GM18520 (cell line): ENCODE measurements around the gene OSBP2.

Source experiments
- ATAC-seq: cut with Tn5 transposase; IDR thresholded peaks from one replicate; pipeline ENCODE4 v1.9.1; 2021; ENCODE audit not compliant: unreplicated experiment

The OSBP2 gene

DNA sequence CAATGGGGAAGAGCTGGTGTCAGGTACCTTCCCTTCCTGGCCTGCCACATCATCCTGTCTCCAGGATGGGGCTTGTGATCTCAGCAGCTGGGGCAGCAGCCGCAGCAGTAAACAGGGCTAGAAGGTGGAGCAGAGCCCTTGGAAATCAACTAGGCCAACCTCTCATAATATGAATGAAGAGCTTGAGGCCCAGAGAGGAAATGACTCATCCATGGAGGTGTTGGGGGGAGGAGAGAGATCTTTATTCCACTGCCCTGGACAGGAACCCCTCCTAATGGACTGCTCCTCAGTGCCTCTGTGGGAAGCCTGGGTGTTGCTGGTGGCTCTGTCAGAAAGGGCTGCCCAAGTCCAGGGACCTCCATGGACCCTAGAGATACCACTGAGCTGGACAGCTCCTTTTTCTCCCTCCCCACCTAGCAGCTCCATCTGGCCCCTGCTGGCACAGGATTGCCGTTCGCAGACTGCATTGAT is 111.8 kb downstream of the OSBP2 start:
- ATAC-seq = no peak

DNA sequence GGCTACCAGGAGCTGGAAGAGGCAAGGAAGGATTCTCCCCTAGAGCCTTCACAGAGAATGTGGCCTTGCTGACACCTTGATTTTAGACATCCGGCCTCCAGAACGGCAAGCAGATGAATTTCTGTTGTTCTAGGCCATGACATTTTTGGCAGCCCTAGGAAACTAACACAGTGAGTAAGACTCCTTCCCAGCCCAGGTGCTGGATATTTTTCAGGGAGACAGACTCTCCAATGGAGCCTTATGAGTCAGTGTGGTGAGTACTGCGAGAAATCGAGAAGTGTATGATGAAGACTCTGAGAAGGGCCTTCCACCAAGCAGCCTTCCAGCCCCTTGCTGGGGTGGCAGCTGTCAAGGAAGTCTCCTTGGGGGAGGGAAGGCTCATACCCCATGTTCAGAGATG is 114.4 kb downstream of the OSBP2 start:
- no peak for ATAC-seq

DNA sequence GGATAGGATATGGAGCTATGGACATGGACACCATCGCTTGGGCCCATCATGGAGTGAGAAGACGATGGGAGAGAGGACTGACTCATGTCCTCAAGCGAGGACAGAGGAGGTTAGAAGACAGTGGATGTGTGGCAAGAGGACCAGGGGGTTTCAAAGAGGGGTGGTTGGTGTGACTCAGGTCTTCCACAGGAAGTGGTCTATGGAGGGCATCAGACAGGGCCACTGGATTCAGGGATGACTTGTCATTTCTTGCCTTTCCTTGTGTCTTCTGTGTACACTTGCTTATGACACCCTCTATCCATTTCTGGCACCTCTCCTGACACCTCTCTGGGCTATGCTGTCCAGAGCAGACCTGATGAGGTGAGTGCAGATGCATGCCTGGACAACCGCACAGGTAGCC is 115.4 kb downstream of the OSBP2 start:
- ATAC-seq = no peak

DNA sequence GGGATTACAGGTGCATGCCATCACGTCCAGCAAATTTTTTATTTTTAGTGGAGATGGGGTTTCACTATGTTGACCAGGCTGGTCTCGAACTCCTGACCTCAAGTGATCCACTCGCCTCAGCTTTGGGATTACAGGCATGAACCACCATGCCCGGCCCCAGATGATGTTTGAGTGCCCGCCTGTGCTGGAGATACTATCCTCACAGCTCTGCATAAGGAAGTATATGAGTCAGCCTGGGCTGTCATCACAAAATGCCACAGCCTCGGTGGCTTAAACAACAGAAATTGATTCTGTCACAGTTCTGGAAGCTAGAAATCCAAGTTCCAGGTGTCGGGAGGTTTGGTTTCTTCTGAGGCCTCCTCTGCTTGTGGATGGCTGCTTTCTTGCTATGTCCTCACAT is 119.3 kb downstream of the OSBP2 start:
- no peak for ATAC-seq

DNA sequence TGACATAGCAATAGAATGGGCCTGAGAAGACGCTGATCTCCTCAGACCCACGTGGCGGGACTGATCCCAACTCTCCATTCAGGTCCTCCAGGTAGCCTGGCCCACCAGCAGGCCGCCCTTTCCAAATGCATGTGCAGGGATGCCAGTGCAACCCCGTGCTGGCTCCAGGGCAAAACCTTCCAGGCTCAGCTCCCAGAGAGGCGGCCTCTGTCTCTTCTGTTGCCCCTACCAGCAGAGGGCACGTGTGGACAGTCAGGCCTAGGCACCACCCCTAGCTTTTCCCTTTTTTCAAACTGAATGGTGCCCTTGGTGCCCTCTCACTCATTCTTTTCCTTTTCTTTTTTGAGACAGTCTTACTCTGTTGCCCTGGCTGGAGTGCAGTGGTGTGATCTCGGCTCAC is 121.7 kb downstream of the OSBP2 start:
- no peak for ATAC-seq

DNA sequence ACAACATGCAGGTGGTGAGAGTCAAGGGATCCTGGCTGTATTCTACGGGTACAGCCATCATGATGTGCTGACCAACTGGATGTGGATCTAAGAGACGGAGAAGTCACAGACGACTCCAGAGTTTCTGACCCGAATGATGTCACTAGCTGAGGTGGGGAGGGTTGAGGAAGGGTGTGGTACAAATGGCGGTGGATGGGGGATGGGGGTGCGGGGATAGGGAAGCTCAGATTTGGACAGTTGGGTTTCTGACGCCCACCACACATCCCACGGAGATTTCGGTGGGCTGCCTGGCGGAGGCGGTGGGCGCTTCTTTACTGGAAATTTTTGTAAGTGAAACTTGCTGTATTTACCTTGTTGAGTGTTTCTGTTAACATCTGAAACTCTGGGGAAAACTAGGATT is 126.7 kb downstream of the OSBP2 start:
- no peak for ATAC-seq

DNA sequence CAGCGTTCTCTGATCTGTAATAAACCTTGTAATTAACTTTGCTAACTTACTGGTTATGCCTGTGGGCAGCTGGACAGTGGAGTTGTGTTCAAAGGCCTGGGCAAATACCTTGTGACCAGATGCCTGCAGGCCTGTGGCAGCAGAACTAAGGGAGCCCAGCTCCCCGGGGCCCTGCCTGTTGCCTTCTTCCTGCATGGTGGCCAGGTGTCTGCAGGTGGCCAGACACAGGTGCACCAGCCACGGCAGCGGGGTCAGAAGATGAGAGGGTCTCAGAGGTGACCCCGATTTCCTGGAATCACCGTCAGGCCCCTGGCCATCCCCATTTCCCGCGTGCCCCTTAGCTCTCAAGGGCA is 127.2 kb downstream of the OSBP2 start:
- no peak for ATAC-seq

DNA sequence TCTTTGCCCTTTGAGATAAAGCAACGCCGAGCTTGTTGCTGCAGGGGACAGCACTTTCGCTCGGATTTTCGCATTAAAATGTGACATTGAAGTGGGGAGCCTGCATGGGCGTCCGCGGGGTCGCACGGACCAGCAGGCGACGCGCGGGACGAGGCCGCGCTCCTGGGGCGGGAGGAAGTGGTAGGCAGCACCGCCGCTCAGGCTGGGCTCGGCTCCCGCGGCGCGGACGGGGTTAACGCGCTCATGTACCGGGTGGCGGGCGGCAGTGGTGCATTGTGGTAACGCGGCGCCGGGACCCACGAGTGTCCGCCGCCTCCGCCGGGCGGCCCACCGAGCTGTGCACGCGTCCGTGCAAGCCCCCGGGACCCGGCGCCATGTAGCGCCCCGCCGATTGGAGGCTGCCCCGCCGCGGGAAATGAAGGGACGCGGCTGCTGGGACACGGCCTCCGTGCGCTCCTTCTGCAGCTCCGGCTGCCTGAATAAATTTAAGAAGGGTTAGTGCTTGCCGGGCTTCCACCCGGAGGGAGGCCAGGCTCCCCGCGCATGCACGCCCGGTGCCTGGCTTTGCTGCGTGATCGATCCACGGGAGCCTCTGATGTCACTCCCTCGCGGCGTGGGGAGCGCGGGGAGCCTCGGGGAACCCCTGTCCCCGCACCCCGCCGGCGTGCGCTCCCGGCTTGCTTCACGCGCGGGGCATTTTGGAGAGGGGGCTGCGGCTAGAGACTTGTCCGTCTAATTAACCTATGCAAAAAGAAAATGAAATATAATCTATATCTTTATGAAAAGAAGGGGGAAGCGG is 127.7 kb downstream of the OSBP2 start:
- ATAC-seq = no peak

DNA sequence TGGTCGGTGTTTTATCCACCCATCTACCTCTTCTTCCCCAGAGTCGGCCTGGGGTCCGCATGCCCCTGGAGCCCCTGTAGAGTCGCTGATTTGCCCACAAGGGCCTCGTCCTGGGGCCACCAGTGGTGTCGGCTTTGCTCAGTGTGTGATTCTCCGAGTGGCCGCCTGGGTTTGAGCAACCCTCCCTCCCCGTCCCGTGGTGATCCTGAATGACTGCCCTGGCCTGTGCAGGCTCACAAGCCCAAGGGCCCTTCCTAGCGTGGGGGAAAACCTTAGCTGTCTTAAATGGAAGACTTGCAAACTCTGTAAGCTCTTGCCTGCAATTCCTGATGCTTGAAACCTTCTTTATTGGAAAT is 128.3 kb downstream of the OSBP2 start:
- ATAC-seq = no peak

DNA sequence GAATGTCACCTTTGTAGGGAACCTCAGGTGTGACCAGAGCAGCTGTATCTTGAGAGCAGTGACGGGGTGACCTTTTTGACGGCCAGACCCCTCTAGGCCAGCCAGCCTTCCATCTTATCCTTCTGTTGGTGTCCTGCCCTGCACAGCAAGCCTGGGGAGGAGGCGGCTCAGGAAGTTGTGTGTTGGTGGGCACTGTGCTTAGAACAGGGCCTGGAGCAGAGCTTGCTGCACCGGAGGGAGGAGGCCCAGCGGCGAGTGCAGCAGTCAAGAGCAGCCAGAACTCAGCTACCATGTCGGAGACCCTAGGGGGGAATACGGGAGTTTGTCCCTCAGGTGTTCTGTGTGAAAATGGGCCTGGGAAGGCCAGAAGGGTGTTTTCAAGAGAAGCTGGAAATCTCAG is 129.4 kb downstream of the OSBP2 start:
- no peak for ATAC-seq

DNA sequence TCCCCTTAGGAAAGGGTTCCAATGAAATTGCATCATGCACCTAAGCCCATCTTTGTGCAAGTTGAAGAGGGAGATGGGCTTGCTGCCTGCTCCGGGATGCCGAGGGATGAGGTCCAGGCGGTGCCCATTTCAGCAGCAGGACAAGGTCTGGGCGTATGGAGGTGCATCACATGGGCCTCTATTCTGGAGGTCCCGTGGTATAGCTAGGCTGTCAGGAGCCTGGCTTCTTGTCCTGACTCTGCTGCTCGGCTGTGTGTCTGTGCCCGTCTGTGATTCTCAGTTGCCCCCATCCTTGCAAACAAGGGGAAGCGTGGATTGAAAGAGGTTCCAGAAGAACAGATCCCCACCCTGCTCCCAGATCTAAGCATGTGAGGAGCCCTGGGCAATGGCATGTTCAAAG is 130.0 kb downstream of the OSBP2 start:
- no peak for ATAC-seq

DNA sequence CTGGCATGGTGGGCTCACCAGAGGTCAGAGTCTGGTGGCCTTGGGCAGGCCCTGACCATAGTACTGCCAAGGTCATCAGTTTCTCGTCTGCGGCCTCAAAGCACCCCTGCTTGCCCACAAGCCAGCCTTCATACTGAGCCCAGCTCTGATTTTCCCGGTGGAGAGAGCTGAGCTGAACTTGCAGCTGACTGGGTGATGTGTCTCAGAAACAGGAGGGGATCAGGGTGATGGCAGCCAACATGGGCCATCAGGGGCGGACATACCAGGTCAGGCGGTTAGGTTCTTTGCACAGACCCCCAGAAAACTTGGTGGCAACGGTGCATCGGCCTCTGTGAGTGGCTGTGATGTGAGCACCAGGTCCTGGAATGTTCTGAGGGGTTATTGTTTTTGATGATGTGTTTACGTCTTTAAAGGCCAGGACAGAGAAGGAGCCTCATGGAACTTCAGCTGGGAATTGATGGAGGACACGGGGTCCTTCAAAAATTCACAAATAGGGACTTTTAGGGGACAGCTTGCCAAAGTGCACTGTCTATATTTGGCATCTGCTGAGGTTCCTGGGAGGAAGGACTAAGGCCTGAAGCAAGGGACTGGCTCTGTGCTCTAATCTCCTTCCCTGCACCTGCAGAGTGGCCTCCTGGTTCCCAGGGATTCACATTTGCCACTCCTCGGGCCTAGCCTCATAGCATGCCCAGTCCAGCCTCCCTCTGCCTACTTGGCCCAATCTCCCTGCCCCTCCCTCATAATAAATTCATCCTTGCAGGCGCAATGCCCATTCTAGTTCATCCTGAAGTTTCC is 131.2 kb downstream of the OSBP2 start:
- ATAC-seq = no peak

DNA sequence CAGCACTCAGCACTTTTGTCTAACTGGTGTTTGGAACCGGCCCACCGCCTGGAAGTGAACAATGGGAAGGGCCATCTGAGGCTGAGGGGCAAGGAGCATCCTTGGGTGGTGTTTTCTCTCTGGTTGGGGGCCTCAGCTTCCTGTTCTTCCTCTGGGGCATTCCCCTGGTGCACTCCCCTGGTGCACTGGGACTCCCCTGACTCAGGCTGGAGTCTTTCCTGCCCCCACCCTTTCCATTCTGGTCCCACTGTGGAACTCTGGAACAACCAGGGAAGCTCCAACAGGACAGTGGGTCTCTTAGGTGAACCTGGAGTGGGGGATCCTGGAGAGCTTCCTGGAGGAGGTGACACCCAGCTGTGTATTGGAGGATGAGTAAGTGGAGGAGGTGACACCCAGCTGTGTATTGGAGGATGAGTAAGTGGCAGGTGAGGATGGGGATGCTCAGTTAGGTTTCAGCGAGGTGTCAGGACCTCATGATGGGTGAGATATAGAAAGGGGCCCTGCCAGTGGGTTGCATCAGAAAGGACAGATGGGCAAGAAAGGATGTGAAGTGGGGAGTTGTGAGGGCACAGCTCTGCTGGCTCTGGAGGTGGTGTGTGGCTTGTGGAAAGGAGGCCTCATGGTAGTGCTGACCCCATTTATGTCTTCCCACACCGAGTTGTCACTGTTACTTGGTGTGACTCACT is 132.1 kb downstream of the OSBP2 start:
- no peak for ATAC-seq

DNA sequence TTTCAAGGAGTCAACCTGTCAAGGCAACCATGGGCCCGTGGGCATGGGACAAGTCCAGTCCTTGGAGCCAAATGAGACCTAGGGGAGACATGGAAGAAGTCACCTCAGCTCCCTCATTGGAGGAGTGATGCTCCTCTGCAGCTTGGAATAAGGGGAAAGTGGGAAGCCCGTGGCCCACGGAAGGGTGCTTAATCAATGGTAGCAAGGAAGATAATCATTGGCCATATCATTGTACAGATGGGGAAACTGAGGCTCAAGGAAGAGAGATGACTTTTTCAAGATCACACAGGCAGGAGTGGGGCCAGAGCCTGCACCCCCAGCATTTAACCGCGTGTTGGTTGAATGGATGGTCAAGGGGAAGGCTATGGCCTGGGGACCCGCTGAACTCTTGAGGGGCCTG is 133.0 kb downstream of the OSBP2 start:
- no peak for ATAC-seq

DNA sequence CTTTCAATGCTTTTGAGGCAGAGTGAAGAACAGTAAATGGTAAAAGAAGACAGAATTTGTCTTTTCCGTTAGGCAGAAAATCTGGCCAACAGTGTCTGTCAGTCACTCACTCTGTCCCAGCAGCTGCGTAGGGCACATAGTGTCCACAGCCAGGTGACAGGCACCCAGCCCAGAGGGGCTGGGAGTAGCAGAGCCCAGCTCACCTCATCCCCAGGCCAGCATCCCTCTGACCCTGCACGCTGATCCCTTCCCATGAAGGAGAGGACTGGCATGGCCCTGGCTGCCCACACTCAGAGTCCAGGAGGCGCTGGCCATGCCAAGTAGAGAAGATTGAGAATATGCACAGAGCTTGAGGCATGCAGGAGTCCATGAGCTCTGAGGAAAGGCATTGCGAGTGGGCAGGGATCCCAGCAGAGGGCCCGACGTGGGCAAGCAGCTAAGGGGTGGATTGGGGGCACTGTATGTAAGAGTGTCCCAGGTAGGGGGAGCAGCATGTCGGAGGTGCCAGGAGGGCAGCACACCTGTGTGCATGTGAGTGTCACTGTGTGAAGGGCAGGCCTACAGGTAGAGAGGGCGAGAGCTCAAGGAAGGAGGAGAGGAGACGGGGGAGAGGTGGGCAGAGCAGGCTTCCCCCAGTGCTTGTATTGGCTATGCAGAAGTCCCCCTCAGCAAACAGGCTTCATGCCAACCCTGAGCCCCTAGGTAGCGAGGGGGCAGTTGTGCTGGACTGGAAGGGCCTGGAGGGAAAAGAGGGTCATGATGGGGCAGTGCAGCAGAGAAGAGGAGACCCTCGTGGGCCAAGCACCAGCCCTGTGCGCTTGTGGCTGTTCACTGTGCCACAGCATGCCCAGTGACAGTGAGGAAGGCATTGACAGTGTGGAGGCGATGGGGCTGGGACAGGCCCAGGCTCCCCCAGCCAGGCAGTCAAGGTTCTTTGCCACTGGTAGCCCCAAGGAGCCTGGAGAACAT is 133.8 kb downstream of the OSBP2 start:
- ATAC-seq = no peak

DNA sequence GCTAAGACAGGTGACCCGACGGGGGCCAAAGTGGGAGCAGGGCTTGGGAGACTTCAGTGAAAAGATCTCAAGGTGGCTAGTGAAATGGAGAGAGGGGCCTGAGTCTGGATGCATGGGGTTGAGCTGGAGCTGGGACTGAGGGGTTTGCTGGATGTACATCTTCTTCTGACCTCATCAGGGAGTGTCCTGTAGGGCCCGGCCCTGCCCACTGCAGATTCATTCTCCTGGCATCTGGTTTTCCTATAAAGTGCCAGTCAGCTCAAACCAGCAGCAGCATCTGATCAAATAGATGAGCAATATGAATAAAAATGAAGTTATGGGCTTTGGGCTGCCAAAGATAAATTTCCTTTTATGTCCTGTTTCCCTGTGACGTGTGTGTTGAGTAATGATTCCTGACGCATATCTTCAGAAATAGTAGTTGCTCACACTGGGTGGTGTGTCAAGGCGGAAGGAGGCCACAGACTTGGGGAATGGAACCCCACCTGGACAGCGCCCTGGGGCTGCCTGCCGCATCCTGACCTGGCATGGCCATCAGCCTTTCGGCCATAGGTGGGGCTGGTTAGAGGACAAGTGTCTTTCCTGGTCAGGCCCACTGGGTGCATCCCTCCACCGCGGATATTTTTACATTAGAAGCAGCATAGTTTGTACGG is 135.4 kb downstream of the OSBP2 start:
- ATAC-seq = no peak

DNA sequence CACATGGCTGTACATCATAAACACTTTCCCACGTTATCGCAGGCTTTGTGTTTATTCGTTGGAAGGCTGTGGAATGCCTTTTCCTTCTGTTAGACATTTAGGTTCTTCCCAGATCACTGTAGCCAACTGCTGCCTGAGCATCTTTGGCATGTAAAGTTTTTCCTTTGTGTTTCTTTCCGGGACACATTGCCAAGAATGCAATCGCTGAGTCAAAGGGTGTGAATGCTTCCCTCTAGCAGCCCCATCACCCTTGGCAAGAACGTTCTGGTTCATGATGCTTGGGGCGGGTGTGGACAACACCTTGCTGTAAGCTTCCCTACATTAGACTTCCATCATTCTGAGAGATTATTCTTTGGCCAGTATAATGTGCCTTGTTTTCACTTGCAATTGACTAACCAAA is 136.2 kb downstream of the OSBP2 start:
- no peak for ATAC-seq

DNA sequence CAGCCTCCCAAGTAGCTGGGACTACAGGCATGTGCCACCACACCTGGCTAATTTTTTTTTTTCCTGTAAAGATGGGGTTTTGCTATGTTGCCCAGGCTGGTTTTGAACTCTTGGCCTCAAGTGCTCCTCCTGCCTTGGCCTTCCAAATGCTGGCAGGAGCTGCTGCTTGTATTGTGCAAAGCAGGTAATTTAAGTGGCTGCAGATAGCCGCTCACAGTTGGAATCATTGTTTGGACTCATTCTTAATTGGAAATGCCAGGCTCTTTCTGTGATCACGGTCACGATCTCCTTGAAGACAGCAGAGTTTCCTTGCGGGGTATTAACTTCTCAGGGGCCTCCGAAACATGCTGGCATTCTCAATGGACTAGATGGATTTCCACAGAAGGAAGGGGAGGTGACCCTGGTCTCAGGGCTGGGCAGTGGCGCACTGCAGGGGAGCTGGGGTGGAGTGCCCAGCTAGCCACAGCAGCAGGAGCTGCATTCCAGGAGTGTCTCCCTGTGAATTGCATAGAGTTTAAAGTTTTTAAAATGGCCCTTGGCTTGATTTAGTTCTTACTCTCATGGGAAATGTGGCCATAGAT is 137.8 kb downstream of the OSBP2 start:
- no peak for ATAC-seq

DNA sequence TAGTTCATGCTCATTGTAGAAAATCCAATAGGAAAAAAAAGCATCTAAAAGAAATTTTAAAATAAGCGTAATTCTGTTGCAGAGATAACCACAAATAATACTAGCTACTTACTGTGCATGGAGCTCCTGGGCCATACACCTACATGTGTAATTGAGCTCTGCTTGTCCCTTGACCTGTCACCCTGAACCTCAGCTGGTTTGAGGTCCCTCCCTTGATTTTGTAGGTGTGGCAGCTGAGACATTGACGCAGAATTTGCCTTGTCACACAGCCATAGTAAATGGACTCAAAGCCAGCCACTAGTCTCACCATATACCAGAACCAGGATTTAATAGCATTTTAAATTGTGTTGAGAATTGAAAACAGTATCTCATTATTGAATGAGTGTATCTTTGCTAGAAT is 138.6 kb downstream of the OSBP2 start:
- no peak for ATAC-seq

DNA sequence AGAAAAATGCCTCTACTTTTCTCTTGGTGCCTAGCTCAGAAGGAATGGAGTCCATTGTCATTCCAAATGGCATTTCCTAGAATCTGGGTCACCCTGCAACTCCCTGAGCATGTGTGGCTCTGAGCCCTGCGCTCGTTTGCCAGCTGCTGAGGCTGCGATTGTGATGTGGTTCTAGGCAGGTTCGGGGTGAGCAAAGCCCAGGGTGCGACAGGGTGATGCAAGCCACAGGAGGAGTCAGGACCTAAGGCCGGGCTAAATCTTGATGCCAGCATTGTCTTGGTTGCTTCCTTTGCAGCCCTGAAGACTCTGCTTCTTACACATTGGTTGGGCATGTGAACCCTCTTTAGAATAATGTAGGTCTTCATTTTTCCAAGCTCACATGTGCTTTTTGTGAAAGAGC is 142.9 kb downstream of the OSBP2 start:
- ATAC-seq = no peak
